Tibial nerve (tissue), 4 donors: Measurements from ENCODE around the gene NACA2.

Source experiments
- CTCF ChIP-seq, 5 experiments: fragments of 200-600 bp in 3 of 5; fragments of 450-650 bp in 2 of 5; sonication (generic) in 3 of 5; IDR thresholded peaks; one replicate each; pipeline ENCODE4 v1.5.1; 2016 to 2019; ENCODE audit warnings: antibody characterized with exemption in 5 of 5, mild to moderate bottlenecking in 3 of 5, moderate library complexity in 2 of 5
- EP300 ChIP-seq, 2 donors: sonication (generic); formaldehyde crosslinking; IDR thresholded peaks; one replicate each; pipeline ENCODE4 v1.6.1; 2017; ENCODE audit warnings: antibody characterized with exemption in 2 of 2, mild to moderate bottlenecking in 1 of 2
- POLR2A ChIP-seq, 2 donors: fragments of 450-650 bp; IDR thresholded peaks; one replicate each; pipeline ENCODE4 v1.6.1; 2017; ENCODE audit warnings: antibody characterized with exemption in 2 of 2, mild to moderate bottlenecking in 2 of 2, moderate library complexity in 2 of 2

GRCh38 chr17:61634942-61635538, 44.0 kb upstream of the NACA2 start:
- TF ChIP-seq CTCF (IDR thresholded peaks at IDR 0.05) = no peak
- TF ChIP-seq POLR2A (IDR thresholded peaks at IDR 0.05) = no peak
- TF ChIP-seq EP300 (IDR thresholded peaks at IDR 0.05) = no peak
